GM12865 (cell line): Measurements from ENCODE around the gene PLVAP.

Experiments used
- DNase-seq: peaks from one replicate; pipeline ENCODE4 v3.0.0; 2010; ENCODE audit warnings: low read depth
- H3K4me3 ChIP-seq: 2 replicates; pipeline ENCODE4 v1.5.1; 2011; ENCODE audit warnings: mild to moderate bottlenecking, low read depth, low read length, control low read depth
- TF ChIP-seq, protein P1 (sequence below): IDR thresholded peaks from 2 replicates; pipeline ENCODE4 v1.5.1; 2011; ENCODE audit warnings: low read length, control low read depth, low read depth, inconsistent platforms; ENCODE audit not compliant: insufficient read depth; ENCODE audit errors: missing control alignments

Gene PLVAP

DNA sequence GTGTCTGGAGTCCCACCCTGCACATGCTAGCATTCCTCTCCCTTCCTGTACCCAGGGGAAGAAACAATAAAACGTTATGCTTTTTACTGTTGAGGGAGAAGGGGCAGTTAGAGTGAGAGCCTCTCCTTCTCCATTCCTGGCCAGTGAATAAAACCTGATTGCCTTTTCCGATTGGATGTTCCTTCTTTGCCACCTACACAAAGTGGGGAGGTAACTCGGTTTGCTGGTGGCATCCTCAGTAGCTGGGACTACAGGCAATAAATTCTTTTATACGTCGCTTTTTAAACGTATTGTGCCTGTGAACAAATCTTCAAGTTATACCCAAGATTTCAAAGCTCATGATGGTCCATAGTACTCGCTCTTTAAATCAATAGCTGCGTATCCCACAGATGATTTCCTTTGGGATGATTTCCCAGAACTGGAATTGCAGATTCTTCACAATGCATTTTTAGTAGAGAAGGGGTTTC is 42.0 kb upstream of the PLVAP start:
- DNase-seq, result no peak
- TF ChIP-seq, protein P1, sequence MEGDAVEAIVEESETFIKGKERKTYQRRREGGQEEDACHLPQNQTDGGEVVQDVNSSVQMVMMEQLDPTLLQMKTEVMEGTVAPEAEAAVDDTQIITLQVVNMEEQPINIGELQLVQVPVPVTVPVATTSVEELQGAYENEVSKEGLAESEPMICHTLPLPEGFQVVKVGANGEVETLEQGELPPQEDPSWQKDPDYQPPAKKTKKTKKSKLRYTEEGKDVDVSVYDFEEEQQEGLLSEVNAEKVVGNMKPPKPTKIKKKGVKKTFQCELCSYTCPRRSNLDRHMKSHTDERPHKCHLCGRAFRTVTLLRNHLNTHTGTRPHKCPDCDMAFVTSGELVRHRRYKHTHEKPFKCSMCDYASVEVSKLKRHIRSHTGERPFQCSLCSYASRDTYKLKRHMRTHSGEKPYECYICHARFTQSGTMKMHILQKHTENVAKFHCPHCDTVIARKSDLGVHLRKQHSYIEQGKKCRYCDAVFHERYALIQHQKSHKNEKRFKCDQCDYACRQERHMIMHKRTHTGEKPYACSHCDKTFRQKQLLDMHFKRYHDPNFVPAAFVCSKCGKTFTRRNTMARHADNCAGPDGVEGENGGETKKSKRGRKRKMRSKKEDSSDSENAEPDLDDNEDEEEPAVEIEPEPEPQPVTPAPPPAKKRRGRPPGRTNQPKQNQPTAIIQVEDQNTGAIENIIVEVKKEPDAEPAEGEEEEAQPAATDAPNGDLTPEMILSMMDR, result no peak

DNA sequence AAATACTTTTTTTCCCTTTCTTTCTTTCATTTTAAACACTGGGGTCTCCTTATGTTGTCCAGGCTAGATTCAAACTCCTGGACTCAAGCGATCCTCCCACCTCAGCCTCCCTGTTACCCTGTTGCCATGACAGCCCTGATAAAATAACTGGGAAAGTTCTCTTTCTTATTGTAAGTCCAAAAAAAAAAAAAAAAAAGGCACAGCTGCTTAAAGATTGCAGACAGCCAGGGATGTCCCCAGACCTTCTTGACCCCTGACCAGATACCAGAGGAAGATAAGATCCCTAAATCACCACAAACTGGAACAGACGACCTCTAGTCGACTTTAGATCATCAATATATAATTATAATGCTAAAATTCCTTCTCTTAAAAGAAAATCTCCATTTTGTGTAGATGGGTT is 41.6 kb upstream of the PLVAP start:
- TF ChIP-seq, protein P1, result no peak
- DNase-seq, result no peak
- H3K4me3 ChIP-seq, result peak overlapping the region; percentile 73

More for the DNA sequence above, 42.0 kb upstream of the PLVAP start:
- peak overlapping the region; percentile 73 for H3K4me3 ChIP-seq

DNA sequence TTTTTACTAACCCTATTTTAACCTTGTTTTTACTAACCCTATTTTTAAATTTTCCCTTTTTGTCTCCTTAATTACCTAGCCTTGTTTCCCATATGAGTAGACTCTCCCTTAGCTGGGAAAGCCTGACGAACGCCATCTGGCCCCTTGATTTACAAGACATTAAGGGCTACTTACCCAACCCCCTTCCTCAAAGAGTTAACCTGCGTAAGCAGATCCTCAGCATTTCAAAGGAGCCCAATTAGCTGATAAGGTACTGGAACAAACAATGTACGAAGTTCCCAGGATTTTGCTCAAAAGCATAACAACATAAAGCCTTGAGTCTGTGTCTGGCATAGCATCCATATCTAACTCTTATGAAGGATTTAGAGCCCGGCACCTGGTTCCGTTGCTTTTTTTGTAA is 38.0 kb upstream of the PLVAP start:
- no peak overlapping the region for H3K4me3 ChIP-seq
- TF ChIP-seq, protein P1, result no peak
- no peak for DNase-seq

DNA sequence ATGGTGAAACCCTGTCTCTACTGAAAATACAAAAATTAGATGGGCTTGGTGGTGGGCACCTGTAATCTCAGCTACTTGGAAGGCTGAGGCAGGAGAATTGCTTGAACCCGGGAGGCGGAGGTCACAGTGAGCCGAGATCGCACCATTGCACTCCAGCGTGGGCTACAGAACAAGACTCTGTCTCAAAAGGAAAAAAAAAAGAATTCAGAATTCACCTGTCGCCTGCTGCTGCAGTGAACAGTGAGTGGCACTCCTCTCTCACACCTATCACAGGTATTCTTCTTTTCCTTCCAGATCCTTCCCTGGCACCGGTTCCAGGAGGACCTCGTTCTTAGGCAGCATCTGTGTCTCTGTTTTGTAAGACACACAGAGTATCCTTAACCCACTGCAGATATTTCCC is 37.0 kb upstream of the PLVAP start:
- TF ChIP-seq, protein P1, result no peak
- H3K4me3 ChIP-seq, result no peak overlapping the region
- DNase-seq, result no peak

DNA sequence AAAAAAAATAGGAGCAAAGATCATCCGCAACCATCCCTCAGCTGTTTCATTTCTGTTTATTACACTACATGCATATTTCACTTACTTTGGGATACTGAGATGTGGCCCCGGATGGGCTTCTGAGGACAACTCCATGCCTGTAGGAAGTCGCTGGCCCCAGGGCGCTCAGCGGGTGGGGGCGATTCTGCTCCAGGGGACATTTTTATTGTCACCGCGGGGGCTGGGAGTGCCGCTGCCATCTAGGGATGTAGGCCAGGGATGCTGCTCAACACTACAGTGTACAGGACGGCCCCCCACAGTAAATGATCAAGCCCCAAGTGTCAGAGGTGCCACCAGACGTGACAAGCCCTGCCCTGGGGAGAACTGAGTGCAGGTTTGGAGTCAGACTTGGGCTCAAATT is 34.7 kb upstream of the PLVAP start:
- TF ChIP-seq, protein P1, result no peak
- no peak for DNase-seq
- no peak overlapping the region for H3K4me3 ChIP-seq

DNA sequence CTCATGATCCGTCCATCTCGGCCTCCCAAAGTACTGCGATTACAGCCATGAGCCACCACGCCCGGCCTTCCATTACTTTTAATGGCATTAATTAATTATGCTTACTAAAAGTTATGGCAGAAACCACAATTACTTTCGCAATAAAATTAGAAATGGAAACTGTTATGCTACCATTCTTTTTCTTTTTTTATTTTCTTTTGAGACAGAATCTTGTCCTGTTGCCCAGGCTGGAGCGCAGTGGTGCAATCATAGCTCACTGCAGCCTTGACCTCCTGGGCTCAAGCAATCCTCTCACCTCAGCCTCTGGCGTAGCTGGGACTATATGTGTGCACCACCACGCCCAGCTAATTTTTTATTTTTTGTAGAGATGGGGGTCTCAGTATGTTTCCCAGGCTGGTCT is 32.8 kb upstream of the PLVAP start:
- no peak overlapping the region for H3K4me3 ChIP-seq
- DNase-seq, result no peak
- TF ChIP-seq, protein P1, result no peak

DNA sequence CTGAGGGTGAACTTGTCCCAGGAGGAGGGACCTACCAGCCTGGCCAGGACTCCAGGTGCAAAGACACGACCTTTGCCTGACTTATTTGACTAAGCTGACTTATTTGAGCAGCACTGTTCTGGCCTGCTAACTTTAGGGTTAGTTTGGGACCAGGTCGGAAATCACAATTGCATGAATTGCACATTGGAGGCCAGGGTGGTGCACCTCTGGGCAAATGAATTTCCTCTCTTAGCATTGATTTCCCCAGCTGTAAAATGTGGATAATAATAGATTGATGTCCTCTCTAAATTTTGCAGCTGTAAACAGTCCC is 29.7 kb upstream of the PLVAP start:
- peak overlapping the region; percentile 85 for H3K4me3 ChIP-seq
- TF ChIP-seq, protein P1, result no peak
- peak; percentile 39 for DNase-seq
